Brain microvascular endothelial cell (primary cell): ENCODE data around the gene CWH43.

Source experiments
- DNase-seq: peaks from one replicate; pipeline ENCODE4 v3.0.0-alpha.2; 2020
- H3K27ac ChIP-seq: fragments of 250-450 bp; sonication (Bioruptor Pico); 2 replicates; pipeline ENCODE4 v1.5.1; 2020; ENCODE audit warnings: mild to moderate bottlenecking, moderate library complexity
- H3K27me3 ChIP-seq: fragments of 250-450 bp; sonication (Bioruptor Pico); replicated peaks from 2 replicates; pipeline ENCODE4 v1.5.1; 2020; ENCODE audit warnings: mild to moderate bottlenecking
- H3K36me3 ChIP-seq: fragments of 250-450 bp; sonication (Bioruptor Pico); replicated peaks from 2 replicates; pipeline ENCODE4 v1.5.1; 2020; ENCODE audit warnings: mild to moderate bottlenecking
- H3K4me3 ChIP-seq: 2 replicates; pipeline ENCODE4 v1.5.1; 2011; ENCODE audit warnings: low read depth, mild to moderate bottlenecking, control low read depth, low read length, moderate library complexity
- in situ Hi-C: cut with HindIII; loops from 2 replicates; pipeline ENCODE4 v1.10.0; 2017; ENCODE audit warnings: low sequenced_read_pairs, low pct_ligation_motif_present
- TF ChIP-seq, protein P1 (sequence below): IDR thresholded peaks from 2 replicates; pipeline ENCODE4 v1.5.1; 2011; ENCODE audit warnings: low read depth, mild to moderate bottlenecking, moderate library complexity, low read length, control low read depth, inconsistent platforms; ENCODE audit errors: missing control alignments

CWH43 gene

DNA sequence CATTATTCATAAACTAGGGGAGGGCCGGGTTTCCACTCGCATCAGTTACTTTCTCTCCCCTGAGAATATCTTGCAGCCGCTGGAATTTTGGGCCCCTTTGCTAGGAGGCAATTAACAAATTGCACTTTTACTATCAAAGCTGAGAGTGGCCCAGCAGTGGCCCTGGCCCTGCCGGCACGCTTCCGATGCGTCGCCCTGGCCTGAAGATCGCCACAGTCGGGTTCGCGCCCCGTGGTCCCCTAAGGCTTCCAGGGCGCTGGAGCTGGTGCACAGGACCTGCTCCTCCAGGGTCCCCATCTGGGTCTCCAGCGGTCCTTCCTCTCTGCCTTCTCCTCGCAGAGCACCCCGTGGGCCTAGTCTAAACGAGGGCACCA is 486 bp upstream of the CWH43 start:
- H3K27ac ChIP-seq: no peak overlapping the region
- in situ Hi-C loops: no loop called here
- TF ChIP-seq, protein P1, sequence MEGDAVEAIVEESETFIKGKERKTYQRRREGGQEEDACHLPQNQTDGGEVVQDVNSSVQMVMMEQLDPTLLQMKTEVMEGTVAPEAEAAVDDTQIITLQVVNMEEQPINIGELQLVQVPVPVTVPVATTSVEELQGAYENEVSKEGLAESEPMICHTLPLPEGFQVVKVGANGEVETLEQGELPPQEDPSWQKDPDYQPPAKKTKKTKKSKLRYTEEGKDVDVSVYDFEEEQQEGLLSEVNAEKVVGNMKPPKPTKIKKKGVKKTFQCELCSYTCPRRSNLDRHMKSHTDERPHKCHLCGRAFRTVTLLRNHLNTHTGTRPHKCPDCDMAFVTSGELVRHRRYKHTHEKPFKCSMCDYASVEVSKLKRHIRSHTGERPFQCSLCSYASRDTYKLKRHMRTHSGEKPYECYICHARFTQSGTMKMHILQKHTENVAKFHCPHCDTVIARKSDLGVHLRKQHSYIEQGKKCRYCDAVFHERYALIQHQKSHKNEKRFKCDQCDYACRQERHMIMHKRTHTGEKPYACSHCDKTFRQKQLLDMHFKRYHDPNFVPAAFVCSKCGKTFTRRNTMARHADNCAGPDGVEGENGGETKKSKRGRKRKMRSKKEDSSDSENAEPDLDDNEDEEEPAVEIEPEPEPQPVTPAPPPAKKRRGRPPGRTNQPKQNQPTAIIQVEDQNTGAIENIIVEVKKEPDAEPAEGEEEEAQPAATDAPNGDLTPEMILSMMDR: no peak
- no peaks in the 10 kb centered on the region for H3K36me3 ChIP-seq
- no peak for DNase-seq
- H3K4me3 ChIP-seq: no peak overlapping the region
- H3K27me3 ChIP-seq: peaks cover 25% of the 10 kb centered on the region

DNA sequence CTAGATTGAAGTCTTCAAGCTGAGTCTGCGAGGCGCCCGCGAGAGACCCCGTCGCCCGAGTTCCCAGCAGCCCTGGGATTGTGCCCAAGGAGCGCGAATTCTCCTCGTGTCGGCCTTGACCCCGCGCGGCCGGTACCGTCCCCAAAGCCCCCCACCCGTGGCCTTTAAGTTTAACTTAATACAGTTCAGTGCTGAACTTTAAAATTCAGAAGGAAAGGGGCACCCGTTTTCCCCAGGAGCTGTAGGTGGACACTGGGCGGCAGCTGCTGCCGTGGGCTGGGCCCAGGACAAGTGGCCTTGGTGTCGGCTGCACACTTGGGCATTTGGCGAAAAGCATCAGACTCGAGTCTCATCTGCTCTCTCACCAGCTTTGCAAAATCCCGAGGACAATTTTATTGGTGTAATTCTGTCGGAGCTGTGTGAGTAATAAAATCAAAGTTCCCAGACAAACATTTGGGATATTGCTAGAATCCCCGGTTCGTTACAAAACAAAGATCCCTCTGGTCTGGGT is 634 bp downstream of the CWH43 start:
- Histone ChIP-seq H3K27ac (no peak overlapping the region), H3K4me3 (no peak overlapping the region), H3K27me3 (peaks cover 25% of the 10 kb centered on the region), H3K36me3 (no peaks in the 10 kb centered on the region)
- in situ Hi-C loops: no loop called here
- TF ChIP-seq, protein P1: no peak
- no peak for DNase-seq

DNA sequence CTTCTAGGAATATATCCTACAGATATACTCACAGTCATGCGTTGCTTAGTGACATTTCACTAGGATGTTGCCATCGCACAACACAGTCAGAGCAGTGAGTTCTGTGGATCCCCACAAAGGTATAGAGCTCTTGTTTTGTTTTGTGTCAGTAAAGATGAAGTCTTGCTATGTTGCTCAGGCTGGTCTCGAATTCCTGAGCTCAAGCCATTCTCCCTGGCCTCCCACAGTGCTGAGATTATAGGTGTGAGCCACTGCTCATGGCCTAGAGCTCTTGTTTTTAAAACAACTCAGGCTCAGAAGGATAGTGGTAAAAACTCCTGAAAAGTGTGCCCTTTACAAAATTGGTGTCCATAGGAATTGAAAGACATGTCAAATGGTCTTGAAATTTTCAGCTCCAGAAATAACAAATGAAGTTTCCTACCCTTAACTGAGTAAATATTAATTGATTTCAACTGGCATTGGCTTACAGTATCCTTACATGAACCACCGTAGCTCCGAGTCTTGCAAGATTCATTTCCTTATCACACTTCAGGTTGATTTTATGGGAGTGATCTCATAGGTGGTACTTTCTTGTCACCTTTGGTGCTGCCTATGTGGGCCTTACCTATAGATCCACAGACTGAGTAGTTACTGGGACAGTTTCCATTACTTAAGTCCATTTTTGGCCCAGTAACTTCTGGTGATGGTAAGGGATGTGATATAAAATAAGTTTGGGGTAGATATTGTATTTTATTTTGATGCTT is 3.6 kb downstream of the CWH43 start:
- H3K27ac ChIP-seq: no peak overlapping the region
- no peaks in the 10 kb centered on the region for H3K36me3 ChIP-seq
- no peak for DNase-seq
- H3K4me3 ChIP-seq: no peak overlapping the region
- TF ChIP-seq, protein P1: no peak
- peaks cover 25% of the 10 kb centered on the region for H3K27me3 ChIP-seq
- in situ Hi-C loops: no loop called here

DNA sequence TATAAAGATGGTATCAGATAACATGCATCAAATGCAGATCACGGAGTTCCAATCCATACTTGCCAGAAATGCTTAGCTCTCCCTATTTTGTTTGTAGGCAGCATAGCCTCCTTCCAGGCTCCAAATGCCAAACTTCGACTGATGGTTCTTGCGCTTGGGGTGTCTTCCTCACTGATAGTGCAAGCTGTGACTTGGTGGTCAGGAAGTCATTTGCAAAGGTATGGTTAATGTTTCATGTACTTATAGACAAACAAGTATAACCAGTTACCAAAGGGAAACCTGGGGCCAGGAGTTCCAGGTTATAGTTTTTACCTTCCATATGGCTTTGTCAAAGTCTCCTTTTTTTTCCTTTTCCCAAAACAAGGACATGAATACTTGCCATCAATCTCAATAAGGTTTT is 5.3 kb downstream of the CWH43 start:
- in situ Hi-C loops: no loop called here
- Histone ChIP-seq H3K36me3 (no peaks in the 10 kb centered on the region), H3K4me3 (no peak overlapping the region), H3K27ac (no peak overlapping the region), H3K27me3 (peaks cover 14% of the 10 kb centered on the region)
- DNase-seq: no peak
- TF ChIP-seq, protein P1: no peak

DNA sequence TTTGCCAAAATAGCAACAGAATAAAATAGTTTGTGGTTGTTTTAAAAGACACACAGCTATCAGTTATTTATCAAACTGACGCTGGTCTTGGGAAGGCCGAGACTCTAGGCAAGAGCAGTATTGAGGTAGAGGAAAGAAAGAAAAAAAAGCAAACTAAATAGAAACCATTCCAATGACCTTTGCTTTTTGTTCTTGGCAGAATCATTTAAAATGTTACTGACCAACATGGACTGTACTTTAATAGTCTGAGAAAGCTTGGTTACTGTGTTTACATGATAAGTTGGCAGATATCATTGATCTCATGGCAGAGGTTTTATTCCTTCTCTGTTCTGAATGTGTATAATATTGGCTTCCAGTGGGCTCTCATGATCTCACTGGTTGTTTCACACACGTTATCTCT is 11.9 kb downstream of the CWH43 start:
- TF ChIP-seq, protein P1: no peak

DNA sequence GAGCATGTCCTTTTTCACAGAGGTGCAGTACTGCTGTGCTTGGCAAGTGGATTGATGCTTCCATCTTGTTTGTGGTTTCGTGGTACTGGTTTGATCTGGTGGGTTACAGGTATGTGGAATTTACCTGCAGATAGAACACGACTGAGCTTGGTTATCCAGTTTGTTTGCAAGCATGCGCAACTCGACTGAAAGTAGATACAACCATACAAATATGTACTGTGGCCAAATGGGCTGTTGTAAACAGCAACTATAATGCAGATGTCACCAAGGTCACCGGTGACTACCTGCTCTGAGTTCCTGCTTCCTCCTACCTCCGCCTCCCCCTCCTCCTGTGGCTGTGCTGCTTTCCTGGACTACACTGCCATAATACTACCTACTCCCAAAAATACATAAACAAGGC is 12.4 kb downstream of the CWH43 start:
- DNase-seq: no peak
- H3K27me3 ChIP-seq: no peaks in the 10 kb centered on the region
- no peak overlapping the region for H3K27ac ChIP-seq
- TF ChIP-seq, protein P1: no peak
- no peak overlapping the region for H3K4me3 ChIP-seq
- H3K36me3 ChIP-seq: no peaks in the 10 kb centered on the region
- in situ Hi-C loops: no loop called here

More for the DNA sequence above, 11.9 kb downstream of the CWH43 start:
- H3K27me3 ChIP-seq: no peaks in the 10 kb centered on the region
- no peak overlapping the region for H3K27ac ChIP-seq
- H3K4me3 ChIP-seq: no peak overlapping the region
- no peaks in the 10 kb centered on the region for H3K36me3 ChIP-seq
- no peak for DNase-seq
- in situ Hi-C loops: no loop called here
